ENCODE results near the gene CEP83.

The CEP83 gene

DNA sequence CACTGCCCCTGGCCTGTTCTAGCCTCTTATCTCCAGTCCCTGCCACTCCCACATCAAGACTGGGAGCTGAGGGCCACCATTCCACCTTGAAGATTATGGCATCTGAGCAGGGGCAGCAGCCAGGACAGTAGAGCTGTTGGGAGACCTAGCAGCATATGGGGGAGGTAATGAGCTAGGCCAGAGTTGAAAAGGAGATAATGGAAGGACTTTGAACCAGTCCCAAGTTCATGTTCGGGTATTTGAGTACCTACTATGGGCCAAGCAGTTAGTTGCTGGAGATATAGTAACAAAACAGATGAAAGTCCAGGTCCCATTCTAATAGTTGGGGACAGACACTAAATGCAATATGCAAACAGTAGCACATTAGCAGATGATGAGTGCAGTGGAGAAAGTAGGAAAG, 159.8 kb downstream of the CEP83 start:
- no peak for DNase-seq

GRCh38 chr12:94297876-94298505, 161.7 kb downstream of the CEP83 start:
- no peak for DNase-seq

- no peak for DNase-seq
Measured at GRCh38 chr12:94297096-94297699, 162.5 kb downstream of the CEP83 start.

DNA sequence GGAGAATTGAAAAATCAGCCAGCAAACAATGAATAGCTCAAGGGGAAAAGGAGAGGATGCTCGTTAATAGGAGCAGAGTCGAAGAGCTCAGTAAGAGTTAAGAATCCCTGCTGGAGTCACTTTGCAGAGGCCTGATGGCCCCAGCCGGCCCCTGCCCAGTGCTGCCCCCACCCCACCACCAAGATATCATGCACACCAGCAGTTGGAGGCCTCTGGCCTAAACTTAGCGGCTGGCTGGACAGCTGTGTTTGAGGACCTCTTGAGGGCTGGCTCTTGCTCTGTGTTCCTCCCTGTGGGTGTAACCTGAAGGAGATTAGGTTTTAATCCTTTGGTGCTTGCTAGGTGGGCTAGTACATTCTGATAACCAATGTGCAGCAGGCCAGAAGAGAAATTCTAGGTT, 169.3 kb downstream of the CEP83 start:
- DNase-seq, result no peak

DNA sequence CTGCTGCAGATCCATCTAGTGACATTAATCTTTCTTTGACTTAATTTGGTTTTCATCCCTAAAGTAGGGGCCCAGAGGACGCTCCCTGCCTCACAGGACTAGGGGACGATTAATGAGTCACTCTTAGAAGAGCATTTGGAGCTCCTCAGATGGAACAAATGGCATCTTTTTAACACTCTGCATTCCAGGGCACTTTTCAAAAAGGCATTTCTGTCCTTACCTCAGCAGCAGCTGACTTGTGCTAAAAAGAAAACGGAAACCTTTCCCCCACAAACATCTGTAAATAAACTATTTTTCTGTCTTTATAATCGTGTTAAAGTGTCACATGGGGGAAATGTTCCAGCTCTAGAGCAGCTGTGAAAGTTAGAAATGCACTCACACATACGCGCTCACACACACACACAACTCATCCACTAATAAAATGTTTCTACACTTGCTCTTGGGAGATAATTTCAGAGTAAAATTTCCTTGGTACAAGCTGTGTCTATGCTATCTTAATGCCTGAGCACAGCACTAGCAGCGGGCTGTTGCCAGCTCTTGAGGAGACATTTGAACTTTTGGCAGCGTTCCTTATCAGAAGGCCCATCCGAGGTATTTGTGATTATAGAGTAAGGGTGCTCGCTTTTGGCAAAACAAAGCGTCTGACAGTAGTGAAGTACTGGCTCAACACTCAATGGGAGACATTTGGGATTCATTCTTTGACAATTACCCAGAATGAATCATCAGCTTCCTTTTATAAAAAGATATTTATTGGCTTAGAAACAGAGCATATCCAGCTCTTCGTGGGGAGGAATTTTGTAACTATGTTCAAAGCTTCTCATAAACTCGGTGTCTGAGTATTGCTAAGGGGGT, 170.0 kb downstream of the CEP83 start:
- DNase-seq, result no peak

DNA sequence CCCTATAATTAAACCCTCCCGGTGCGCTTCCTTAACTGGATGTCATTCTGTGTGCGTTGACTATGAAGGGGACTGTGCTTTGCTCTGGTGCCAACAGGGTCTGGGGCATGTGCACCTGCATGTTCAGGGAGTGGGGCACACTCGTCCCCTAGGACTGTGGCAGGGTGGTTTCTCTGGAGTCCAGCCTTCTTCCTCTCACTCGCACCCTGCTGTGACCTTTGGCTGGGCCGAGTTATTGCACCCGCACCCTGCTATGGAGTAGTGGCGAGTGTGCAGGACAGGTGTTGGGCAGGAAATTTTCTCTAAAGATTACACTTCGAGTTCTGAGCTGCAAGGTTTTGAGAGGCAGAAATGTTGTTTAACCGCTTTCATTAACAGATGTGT, 172.4 kb downstream of the CEP83 start:
- no peak for DNase-seq

GRCh38 chr12:94286583-94287244, 173.0 kb downstream of the CEP83 start:
- no peak for DNase-seq

DNA sequence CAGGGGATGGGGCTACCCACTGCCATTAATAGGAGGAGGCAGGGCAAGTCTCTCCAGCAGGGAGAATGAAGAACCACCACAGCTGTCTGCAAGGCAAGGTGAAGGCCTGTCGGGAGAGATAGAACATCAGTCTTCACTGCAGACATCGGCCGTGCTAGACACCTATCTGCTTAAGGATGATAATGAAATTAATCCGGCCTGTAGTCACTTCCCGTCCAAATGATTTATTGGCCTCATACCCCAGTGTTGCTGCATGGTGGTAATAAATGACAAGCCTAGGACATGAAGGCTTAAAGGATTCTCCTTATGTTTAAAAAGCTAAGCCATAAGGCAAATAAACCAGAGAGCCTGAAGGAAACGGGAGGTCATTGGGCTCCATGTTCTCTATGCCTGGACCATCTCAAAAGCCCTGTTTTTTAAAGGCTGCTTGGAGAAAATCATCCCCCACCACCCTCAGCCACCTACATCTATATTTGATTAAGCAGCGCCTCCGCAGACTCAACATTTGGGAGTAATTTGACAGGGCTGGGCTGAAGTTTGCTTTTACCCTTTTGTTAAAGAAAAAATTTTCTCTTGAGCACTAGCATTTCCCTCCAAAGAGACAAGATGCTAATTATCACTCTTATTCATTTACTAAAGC, 173.6 kb downstream of the CEP83 start:
- DNase-seq, result no peak

DNA sequence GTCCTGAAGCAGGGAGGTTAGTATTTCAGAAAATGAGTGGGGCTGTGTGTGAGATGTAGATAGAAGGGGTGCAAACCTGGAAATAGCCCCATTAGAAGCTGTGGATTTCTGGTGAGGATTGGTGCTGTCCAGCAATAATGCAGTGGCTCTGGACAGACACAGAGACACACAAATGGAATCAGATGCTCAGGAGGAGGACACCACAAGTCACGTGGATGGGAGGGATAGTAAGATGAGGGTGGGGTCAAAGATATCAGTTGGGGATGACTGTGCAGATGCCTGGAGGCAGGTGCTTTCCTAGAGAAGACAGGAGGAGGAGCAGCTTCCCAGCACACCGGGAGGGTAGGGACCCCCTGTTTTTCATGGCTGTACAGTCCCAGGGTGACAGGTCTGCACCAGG, 174.8 kb downstream of the CEP83 start:
- no peak for DNase-seq

- no peak for DNase-seq
Measured at GRCh38 chr12:94284046-94284445, 175.6 kb downstream of the CEP83 start.

- peak; percentile 64 for DNase-seq
Measured at GRCh38 chr12:94282675-94283074, 177.0 kb downstream of the CEP83 start.

DNA sequence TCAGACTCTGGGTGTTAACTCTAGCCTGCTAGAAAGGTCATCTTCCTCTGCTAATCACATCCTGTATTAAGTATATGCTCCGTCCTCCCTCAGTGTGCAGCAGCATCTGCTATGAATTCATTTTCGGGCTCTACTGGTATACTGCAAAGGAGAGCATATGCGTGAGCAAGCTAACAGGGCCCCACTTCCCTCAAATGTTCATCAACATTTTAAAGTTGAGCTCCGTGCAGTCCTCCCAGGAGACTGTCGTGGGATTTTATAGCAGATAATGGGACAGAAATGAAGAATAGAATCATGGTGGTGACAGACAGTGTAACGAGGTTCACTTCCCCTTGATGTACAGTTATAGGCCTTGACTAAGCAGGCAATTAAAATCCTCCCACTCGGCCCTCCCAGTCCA, 179.6 kb downstream of the CEP83 start:
- DNase-seq, result no peak

DNA sequence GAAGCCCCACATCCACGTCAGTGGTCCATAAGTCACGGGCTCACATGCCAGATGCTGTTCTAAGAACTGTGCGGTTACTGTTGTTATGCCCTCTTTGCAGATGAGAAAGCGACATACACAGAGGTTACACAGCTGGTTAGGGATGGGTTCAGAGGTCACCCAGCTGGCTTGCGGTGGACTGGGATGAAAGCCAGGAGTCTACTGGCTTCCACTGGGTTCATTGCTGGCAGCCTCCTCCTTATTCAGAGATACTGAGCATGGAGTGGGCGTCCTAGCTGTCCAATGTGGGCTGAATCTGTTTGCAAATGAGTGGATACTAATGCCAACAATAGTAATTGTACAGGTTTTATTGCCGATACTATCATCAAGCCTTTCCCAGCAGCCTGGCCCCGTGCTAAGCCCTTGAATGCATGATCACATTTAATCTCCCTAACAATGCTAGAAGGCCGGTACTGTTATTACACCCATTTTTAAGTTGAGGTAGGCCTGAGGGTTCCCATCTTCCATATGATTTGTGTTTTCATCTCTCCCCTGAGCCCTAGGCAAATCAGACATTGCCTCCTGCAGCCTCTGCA, 182.2 kb downstream of the CEP83 start:
- no peak for DNase-seq

DNA sequence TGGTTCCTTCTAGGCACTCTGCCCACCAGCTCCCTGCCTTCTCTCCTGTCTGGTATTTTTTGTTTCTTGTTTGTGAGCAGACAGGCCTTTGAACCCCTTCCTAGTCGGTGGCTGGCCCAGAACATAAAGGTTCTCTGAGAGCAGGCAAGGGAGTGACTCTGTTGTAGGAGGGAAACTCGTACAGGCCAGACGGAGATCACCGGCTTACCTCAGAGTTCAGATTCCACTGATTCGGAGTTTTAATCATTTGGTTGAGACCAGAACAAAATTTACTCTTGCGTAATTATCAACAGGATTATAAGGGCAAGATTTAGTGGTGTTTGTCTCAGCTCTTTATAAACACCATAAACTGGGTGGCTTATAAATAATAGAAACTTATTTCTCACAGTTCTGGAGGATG, 182.9 kb downstream of the CEP83 start:
- DNase-seq, result no peak

DNA sequence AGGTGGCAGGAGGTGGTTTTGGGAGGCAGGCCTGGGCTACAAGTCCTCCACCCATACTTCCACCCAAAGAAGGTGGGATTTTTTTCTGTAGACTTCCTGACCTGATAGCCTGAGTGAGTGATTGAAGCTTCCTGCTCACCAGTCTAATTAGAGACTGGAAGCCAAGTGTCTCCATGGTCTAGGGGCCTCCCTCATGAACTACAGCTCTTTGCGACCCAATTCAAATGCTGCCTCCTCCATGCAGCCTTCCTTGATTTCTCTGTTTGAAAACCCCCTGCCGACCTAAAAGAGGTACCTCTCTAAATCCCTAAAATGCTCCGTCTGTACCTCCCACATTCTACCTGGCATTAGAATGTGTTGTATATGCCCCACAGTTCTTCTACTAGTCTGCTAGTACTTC, 186.4 kb downstream of the CEP83 start:
- no peak for DNase-seq

- no peak for DNase-seq
Measured at GRCh38 chr12:94272280-94272679, 187.4 kb downstream of the CEP83 start.

DNA sequence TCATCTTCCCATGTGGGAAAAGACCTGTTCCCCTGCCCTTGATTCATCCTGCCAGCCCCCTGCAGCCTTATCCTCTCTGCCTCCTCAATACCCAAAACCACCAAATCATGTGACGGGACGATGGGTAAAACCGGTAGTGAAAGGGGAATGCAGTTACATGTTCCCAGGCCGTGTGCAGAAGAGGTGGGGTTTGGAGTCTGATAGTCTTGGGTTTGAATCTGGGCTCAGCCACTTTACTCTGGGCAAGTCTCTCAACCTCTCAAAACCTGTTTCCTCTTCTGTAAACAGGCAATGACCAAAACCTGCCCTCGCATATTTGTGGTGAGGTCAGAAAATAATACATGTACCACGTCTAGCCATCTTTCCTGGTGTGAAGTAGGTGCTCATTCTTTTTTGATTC, 188.3 kb downstream of the CEP83 start:
- DNase-seq, result peak; percentile 56

GRCh38 chr12:94269316-94269999, 190.2 kb downstream of the CEP83 start:
- DNase-seq, result peak; percentile 63

DNA sequence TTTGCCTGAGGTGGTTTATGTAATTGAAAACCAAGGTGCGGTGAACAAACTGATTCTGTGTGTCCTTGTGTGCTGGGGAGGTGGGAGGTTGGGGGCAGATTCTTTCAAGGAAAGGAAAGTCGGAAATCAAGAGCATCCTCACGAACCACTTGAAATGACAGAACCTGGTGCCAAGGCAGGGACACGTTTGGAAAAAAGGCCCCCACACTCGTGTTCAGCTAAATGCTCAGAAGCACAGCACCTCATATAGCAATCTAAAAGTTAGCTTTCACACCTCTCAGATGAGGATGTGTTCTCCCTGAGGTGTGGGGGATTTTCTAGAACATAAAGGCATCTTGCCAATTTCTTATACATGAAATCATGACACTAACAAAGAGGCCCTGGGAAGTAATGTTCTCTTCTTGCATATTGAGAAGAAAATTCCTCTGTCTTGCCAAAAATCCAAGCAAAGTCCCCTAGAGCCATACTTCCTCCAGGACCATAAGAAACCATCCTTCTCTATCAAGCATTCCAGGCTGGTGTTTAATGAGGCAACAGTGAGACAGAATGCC, 191.7 kb downstream of the CEP83 start:
- no peak for DNase-seq

DNA sequence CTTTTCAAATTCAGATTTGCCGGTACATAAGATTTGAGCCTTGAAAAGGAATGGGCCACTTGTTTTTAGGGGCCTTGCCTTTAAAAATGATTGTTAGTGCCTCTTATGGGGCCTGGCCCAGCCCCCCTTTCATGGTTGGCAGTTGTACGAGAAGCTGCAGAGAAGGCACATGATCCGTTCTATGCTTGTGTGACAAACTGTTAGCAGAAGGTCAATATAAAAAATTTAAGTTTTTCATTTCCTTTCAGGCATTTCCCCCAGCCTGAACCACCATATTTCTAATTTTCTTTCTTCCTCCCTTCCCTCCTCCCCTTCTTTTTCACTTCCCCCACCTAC, 192.2 kb downstream of the CEP83 start:
- no peak for DNase-seq

DNA sequence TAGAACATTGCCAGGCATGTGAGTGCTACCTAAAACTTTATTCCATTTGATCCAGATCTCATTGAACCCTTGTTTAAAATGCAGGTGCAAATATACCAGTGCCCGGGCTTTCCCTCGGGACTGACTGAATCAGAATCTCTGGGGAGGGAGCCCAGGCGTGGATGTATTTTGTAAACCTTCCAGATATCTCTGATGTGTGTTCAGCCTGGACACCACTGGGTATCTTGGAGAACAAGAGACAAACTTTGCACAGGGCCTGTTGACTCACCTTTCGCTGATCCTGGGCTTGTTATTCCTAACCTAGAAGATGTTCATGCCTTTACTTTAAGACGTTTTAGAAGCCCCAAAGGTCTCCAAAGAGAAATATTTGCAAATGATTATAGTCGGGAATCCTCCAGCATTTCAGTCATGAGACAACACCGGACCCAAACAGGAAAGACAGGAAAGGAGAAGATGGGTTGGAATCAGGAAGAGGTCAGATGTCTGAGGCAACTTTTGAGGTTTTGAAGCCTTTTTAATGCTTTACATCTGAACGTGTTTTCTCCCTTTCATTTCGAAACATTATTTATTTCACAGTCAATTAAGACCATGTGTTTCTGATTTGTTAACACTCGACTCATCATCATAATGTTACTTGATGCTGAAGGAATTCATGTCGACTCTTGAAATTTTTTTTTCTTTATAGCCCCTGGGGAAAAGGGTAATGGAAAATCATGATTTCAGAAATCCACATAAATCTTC, 192.7 kb downstream of the CEP83 start:
- DNase-seq, result no peak
